ENCODE results near the gene ATRNL1. TPM values are rescaled to one million over a fixed set of nuclear protein-coding genes. Genes with fewer than 3 reads are reported as not detected.

The ATRNL1 gene
- polyA plus RNA-seq, 1 experiment = 0.20 TPM

- no peak overlapping the region for H3K27ac ChIP-seq (ENCODE audit: low read depth, low read length)
- no peak overlapping the region for H3K4me3 ChIP-seq (ENCODE audit: low read depth, low read length)
- CTCF ChIA-PET = no interaction called here
- POLR2A ChIA-PET = no interaction called here
- no peaks in the 10 kb centered on the region for H3K9me3 ChIP-seq (ENCODE audit: control insufficient read depth, insufficient read depth, low read length)
- TF ChIP-seq, protein P1, sequence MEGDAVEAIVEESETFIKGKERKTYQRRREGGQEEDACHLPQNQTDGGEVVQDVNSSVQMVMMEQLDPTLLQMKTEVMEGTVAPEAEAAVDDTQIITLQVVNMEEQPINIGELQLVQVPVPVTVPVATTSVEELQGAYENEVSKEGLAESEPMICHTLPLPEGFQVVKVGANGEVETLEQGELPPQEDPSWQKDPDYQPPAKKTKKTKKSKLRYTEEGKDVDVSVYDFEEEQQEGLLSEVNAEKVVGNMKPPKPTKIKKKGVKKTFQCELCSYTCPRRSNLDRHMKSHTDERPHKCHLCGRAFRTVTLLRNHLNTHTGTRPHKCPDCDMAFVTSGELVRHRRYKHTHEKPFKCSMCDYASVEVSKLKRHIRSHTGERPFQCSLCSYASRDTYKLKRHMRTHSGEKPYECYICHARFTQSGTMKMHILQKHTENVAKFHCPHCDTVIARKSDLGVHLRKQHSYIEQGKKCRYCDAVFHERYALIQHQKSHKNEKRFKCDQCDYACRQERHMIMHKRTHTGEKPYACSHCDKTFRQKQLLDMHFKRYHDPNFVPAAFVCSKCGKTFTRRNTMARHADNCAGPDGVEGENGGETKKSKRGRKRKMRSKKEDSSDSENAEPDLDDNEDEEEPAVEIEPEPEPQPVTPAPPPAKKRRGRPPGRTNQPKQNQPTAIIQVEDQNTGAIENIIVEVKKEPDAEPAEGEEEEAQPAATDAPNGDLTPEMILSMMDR (IDR thresholded peaks at IDR 0.05; ENCODE audit: low read depth, low read length) = no peak
- DNase-seq (ENCODE audit: low read depth, low spot score) = no peak
- no peaks in the 10 kb centered on the region for H3K27me3 ChIP-seq (ENCODE audit: control insufficient read depth, insufficient read depth, low read length)
Measured at GRCh38 chr10:115558252-115558651, 465.1 kb downstream of the ATRNL1 start.

- no peaks in the 10 kb centered on the region for H3K27me3 ChIP-seq (ENCODE audit: control insufficient read depth, insufficient read depth, low read length)
- ChIA-PET POLR2A (no interaction called here), CTCF (no interaction called here)
- no peak overlapping the region for H3K27ac ChIP-seq (ENCODE audit: low read depth, low read length)
- H3K9me3 ChIP-seq (ENCODE audit: control insufficient read depth, insufficient read depth, low read length) = no peaks in the 10 kb centered on the region
- no peak for DNase-seq (ENCODE audit: low read depth, low spot score)
- TF ChIP-seq, protein P1 (IDR thresholded peaks at IDR 0.05; ENCODE audit: low read depth, low read length) = no peak
- no peak overlapping the region for H3K4me3 ChIP-seq (ENCODE audit: low read depth, low read length)
Measured at GRCh38 chr10:115566867-115567266, 473.7 kb downstream of the ATRNL1 start.

- DNase-seq (ENCODE audit: low read depth, low spot score) = no peak
Measured at GRCh38 chr10:115572740-115573455, 479.7 kb downstream of the ATRNL1 start.

DNA sequence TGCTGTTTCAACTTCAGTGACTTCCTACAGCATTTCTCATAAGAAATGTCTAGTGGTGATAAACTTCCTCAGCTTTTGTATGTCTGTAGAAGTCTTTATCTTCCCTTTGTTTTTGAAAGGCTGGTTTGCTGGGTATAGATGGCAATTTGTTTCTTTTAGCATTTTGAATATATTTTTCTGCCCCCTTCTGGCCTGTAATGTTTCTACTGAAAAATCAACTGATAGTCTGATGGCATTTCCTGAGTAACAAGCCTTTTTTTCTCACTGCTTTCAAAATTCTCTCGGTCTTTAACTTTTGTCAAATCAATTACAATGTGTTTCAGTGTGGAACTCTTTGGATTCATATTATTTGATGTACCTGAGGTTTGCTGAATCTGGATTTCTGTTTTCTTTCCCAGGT, 487.1 kb downstream of the ATRNL1 start:
- ChIA-PET POLR2A (no interaction called here), CTCF (no interaction called here)
- Histone ChIP-seq H3K9me3 (ENCODE audit: control insufficient read depth, insufficient read depth, low read length) (no peaks in the 10 kb centered on the region), H3K4me3 (ENCODE audit: low read depth, low read length) (no peak overlapping the region), H3K27me3 (ENCODE audit: control insufficient read depth, insufficient read depth, low read length) (no peaks in the 10 kb centered on the region), H3K27ac (ENCODE audit: low read depth, low read length) (no peak overlapping the region)
- no peak for DNase-seq (ENCODE audit: low read depth, low spot score)
- TF ChIP-seq, protein P1 (IDR thresholded peaks at IDR 0.05; ENCODE audit: low read depth, low read length) = no peak

More at GRCh38 chr10:115572740-115573455, 479.7 kb downstream of the ATRNL1 start:
- TF ChIP-seq, protein P1 (IDR thresholded peaks at IDR 0.05; ENCODE audit: low read depth, low read length) = peak; percentile 32; the same call in 1 of the 2 replicates
- Histone ChIP-seq H3K27me3 (ENCODE audit: control insufficient read depth, insufficient read depth, low read length) (no peaks in the 10 kb centered on the region), H3K27ac (ENCODE audit: low read depth, low read length) (no peak overlapping the region), H3K9me3 (ENCODE audit: control insufficient read depth, insufficient read depth, low read length) (no peaks in the 10 kb centered on the region), H3K4me3 (ENCODE audit: low read depth, low read length) (no peak overlapping the region)
- ChIA-PET POLR2A (no interaction called here), CTCF (no interaction called here)

DNA sequence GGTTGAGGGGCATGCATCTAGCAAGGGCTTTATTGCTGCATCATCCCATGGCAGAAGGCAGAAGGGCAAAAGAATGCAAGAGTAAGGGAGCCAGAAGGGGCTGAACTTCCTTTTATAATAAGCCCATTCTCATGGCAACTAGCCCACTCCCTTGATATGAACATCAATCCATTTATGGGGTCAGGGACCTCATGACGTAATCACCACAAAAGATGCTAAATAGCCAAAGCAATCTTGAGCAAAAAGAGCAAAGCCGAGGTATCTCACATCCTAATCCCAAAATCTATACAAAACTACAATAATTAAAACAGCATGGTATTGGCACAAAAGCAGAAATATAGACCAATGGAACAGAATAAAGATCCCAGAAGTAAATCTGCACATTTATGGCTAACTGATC, 499.9 kb downstream of the ATRNL1 start:
- no peak overlapping the region for H3K4me3 ChIP-seq (ENCODE audit: low read depth, low read length)

More for the DNA sequence above, 499.9 kb downstream of the ATRNL1 start:
- no peak for DNase-seq (ENCODE audit: low read depth, low spot score)
- Histone ChIP-seq H3K27me3 (ENCODE audit: control insufficient read depth, insufficient read depth, low read length) (no peaks in the 10 kb centered on the region), H3K27ac (ENCODE audit: low read depth, low read length) (no peak overlapping the region), H3K9me3 (ENCODE audit: control insufficient read depth, insufficient read depth, low read length) (no peaks in the 10 kb centered on the region)
- ChIA-PET POLR2A (no interaction called here), CTCF (no interaction called here)
- TF ChIP-seq, protein P1 (IDR thresholded peaks at IDR 0.05; ENCODE audit: low read depth, low read length) = no peak

Data from AG04450 (cell line).